Right lobe of liver (tissue), 6 donors: ENCODE results near the gene PRAC2. TPM values are rescaled to one million over a fixed set of nuclear protein-coding genes. Genes with fewer than 3 reads are reported as not detected.

Experiments used
- ATAC-seq, 4 donors: fragments of 200-7000 bp; cut with Tn5 transposase; one replicate each; pipeline ENCODE4 v1.9.1; 2020; ENCODE audit warnings: mild to moderate bottlenecking in 4 of 4, moderate library complexity in 4 of 4
- DNase-seq, 3 donors: peaks; one replicate each; pipeline ENCODE4 v3.0.0-alpha.2; 2020
- H3K27ac ChIP-seq, 3 donors: fragments of 200-600 bp; one replicate each; pipeline ENCODE4 v1.8.0; 2022
- H3K27me3 ChIP-seq, 2 donors: fragments of 200-600 bp; one replicate each; pipeline ENCODE4 v1.8.0; 2022
- H3K36me3 ChIP-seq, 4 donors: fragments of 200-600 bp; sonication (generic) in 1 of 4; one replicate each; pipeline versions ENCODE4 v1.5.1 to v1.8.0; 2017 to 2022; ENCODE audit warnings: control low read depth in 1 of 4
- H3K4me1 ChIP-seq, 4 donors: fragments of 200-600 bp; sonication (generic) in 1 of 4; one replicate each; pipeline versions ENCODE4 v1.5.1 to v1.8.0; 2017 to 2022; ENCODE audit warnings: control low read depth in 1 of 4
- H3K4me3 ChIP-seq, 3 donors: fragments of 200-600 bp; one replicate each; pipeline ENCODE4 v1.8.0; 2022
- H3K9me3 ChIP-seq, 4 donors: fragments of 200-600 bp; sonication (generic) in 1 of 4; one replicate each; pipeline versions ENCODE4 v1.5.1 to v1.8.0; 2017 to 2022; ENCODE audit warnings: control low read depth in 1 of 4
- POLR2A ChIP-seq: fragments of 450-650 bp; IDR thresholded peaks from one replicate; pipeline ENCODE4 v1.6.1; 2017; ENCODE audit warnings: antibody characterized with exemption, mild to moderate bottlenecking
- WGBS: methylation state at CpG from one replicate; pipeline ENCODE4 v1.1.6; 2018; ENCODE audit warnings: low coverage, low lambda C conversion rate; ENCODE audit not compliant: insufficient coverage; ENCODE audit errors: missing lambda C conversion rate; 5-methylcytosine and 5-hydroxymethylcytosine counted together
- intact Hi-C, 2 donors: fragments of 100-400 bp; cut with DNase I; formaldehyde crosslinking; loops; one replicate each; pipeline versions ENCODE4 v1.11.2 to v1.14.1; 2022
- total RNA-seq, 6 experiments: library from RNA; depleted of rRNA in 2 of 6; stranded (reverse); fragments of >200 nt in 2 of 6; fragmentation: NEBNext Ultra II Directional in 3 of 6; extraction: Animal tissue kit (Norgen Biotek cat#: 25700) in 3 of 6; gene quantifications; one replicate each; pipeline versions ENCODE4 v1.1.0 to v1.2.4, GENCODE V29; 2016 to 2023
- TF ChIP-seq, protein P1 (sequence below), 4 donors: fragments of 200-600 bp in 3 of 4; fragments of 450-650 bp in 1 of 4; IDR thresholded peaks; one replicate each; pipeline versions ENCODE4 v1.5.1 to v1.8.0; 2016 to 2022; ENCODE audit warnings: antibody characterized with exemption in 4 of 4, mild to moderate bottlenecking in 2 of 4
- donor health status: DM: no; HTN: yes; CAD: no.
- donor health status: DM: no; HTN: no; CAD: no.
- donor health status: DM: no; HTN: no; CAD: no.
- donor health status: DM: no; HTN: yes; CAD: no.
- donor health status: DM: no; HTN: yes; CAD: no.

Gene PRAC2
- total RNA-seq, 6 experiments from 2014 or later, result not detected

DNA sequence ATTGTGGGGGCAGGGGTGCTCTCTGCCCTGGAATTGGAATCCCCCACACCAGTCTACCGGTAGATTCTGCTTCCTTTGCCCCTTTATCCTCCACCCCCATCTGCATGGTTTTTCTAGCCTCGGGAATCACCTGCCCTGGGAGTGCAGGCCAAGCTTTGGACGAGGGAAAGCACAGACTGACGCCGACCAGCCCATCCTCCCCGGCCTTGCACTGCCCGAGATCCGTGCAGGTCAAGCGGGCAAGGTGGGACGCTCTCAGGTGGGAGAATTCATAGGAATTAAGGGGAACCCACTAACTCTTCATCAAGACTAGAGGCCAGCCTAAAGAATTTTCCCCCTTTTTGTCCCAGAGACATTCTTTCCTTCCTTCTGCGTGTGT is 15.4 kb downstream of the PRAC2 start:
- no peaks in the 10 kb centered on the region for H3K36me3 ChIP-seq
- H3K27me3 ChIP-seq, result peaks cover 22 to 44% of the 10 kb centered on the region in 2 donors
- ATAC-seq (peak in 1 of 4 donors; percentile 19), DNase-seq (no peak)
- TF ChIP-seq, protein P1, sequence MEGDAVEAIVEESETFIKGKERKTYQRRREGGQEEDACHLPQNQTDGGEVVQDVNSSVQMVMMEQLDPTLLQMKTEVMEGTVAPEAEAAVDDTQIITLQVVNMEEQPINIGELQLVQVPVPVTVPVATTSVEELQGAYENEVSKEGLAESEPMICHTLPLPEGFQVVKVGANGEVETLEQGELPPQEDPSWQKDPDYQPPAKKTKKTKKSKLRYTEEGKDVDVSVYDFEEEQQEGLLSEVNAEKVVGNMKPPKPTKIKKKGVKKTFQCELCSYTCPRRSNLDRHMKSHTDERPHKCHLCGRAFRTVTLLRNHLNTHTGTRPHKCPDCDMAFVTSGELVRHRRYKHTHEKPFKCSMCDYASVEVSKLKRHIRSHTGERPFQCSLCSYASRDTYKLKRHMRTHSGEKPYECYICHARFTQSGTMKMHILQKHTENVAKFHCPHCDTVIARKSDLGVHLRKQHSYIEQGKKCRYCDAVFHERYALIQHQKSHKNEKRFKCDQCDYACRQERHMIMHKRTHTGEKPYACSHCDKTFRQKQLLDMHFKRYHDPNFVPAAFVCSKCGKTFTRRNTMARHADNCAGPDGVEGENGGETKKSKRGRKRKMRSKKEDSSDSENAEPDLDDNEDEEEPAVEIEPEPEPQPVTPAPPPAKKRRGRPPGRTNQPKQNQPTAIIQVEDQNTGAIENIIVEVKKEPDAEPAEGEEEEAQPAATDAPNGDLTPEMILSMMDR (IDR thresholded peaks at IDR 0.05), result no peak
- TF ChIP-seq POLR2A, result no peak
- no peak overlapping the region for H3K4me3 ChIP-seq
- H3K9me3 ChIP-seq, result no peaks in the 10 kb centered on the region
- 0% methylated on average over 11 of the region's 11 CpGs for WGBS
- intact Hi-C loops, result loop anchor here in 1 of 2 donors (10.0 kb wide), 1 partner anchor 46 kb away; no protein-coding TSS in a partner anchor
- no peak overlapping the region for H3K27ac ChIP-seq
- no peaks in the 10 kb centered on the region for H3K4me1 ChIP-seq

DNA sequence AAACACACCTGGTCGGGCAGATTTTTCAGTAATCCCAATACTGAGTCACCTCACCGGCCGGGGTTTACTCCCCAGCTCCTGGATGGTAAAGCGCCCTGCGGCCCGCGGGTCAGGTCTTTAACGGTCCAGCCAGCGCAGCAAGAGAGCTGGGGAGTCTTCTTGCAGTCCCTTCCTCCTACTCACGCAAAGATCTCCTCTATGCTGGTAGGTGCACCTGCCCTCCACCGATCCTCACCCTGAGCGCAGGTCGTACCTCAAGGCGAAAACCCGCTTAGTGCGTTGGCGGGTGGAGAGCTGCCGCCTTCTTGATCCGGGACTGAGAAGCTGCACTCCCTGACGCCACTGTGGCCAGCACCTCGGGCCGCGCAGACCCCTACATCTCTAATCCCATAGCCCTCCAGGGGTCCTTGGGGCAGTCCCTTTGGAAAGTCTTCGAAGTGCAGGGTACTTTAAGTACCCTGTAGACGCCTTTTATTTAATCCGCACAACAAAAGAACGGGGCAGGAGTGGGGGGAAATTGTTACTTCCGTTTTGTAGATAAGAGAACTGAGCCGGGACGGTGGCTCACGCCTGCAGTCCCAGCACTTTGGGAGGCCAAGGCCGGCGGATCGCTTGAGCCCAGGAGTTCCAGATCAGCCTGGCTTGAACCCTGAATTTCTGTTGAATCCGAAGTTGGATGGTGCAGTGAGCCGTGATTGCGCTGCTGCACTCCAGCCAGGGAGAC is 16.0 kb downstream of the PRAC2 start:
- WGBS, result 2% methylated on average over 31 of the region's 37 CpGs
- no peak for TF ChIP-seq POLR2A
- TF ChIP-seq, protein P1 (IDR thresholded peaks at IDR 0.05), result no peak
- H3K4me3 ChIP-seq, result no peak overlapping the region
- no peak overlapping the region for H3K27ac ChIP-seq
- ATAC-seq (peak in 1 of 4 donors; percentile 19), DNase-seq (no peak)
- intact Hi-C loops, result loop anchor here in 1 of 2 donors (10.0 kb wide), 1 partner anchor 46 kb away; no protein-coding TSS in a partner anchor
- H3K4me1 ChIP-seq, result no peaks in the 10 kb centered on the region
- no peaks in the 10 kb centered on the region for H3K9me3 ChIP-seq
- H3K27me3 ChIP-seq, result peaks cover 20 to 38% of the 10 kb centered on the region in 2 donors
- H3K36me3 ChIP-seq, result no peaks in the 10 kb centered on the region

DNA sequence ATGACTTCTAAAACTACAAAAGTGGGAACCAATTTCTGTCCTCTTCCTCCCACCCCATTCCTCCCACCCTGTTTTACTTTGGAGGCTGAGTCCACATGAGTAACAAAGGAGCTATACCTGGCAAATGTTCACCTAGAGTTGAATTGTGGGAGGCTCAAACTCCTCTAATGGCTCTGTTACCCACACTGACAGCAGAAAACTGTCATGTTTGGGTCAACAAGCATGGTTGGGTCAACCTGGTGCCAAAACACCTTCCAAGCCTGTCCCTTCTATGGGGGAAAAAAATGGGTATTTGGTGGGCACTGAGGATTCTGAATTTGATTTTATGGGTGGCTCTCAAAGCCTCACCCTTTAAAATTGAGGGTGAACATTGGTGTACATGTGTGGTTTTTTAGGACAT is 17.6 kb downstream of the PRAC2 start:
- DNase-seq (no peak), ATAC-seq (no peak)
- Histone ChIP-seq H3K4me3 (no peak overlapping the region), H3K9me3 (no peaks in the 10 kb centered on the region), H3K27me3 (peaks cover 20 to 38% of the 10 kb centered on the region in 2 donors), H3K4me1 (no peaks in the 10 kb centered on the region), H3K36me3 (no peaks in the 10 kb centered on the region), H3K27ac (no peak overlapping the region)
- TF ChIP-seq, protein P1 (IDR thresholded peaks at IDR 0.05), result no peak
- TF ChIP-seq POLR2A, result no peak
- intact Hi-C loops, result no loop called here

DNA sequence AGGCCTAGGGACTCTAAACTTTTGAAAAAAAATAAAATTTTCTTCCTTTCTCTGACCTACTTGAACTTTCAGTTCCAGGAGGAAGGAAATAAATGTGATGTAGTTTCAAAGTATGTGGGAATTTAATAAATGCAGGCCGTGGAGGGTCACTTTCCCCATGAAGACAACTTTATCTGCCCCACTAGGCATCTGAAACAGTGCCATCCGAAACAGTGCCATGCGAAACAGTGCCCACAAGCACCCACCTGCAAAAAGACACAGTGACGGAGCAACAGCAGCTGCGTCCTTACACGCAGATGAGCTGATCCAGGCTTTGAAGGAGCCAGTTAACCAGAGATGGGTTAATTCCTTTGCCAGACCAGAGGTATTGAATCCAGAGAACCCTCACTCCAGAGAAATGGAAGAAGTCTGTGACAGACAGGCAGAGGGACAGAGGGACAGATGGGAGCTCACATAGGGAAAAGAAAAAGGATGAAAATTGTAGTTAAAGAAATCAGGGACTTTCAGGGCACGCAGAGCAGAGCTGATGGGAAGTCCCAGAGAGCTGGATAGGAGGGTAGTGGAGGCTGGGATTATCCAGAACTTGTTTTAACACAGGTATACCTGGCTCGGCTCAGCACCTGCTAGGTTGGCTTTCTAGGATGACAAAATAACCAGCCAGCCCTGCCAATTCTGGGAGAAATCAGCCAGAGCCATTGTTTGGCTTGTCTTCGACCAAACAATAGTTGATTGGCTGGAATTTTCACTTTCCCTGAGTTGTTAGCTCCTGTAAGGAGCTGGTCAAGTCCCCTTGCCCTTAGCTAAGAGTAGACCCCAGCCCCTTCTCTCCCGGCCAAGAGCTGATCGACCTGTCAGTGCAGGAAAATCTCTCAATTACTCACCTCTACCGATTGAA is 22.6 kb downstream of the PRAC2 start:
- Histone ChIP-seq H3K27ac (no peak overlapping the region), H3K4me1 (no peaks in the 10 kb centered on the region), H3K27me3 (peaks cover 17 to 57% of the 10 kb centered on the region in 2 donors), H3K4me3 (no peak overlapping the region), H3K36me3 (no peaks in the 10 kb centered on the region), H3K9me3 (no peaks in the 10 kb centered on the region)
- intact Hi-C loops, result no loop called here
- WGBS, result 12% methylated on average over 11 of the region's 12 CpGs
- no peak for TF ChIP-seq POLR2A
- TF ChIP-seq, protein P1 (IDR thresholded peaks at IDR 0.05), result no peak
- DNase-seq, result no peak
- no peak for ATAC-seq
